22Rv1 (cell line): ENCODE data around the gene ZC3H13.

ENCODE experiments used
- ZFX ChIP-seq: fragments of 450-650 bp; IDR thresholded peaks from 2 replicates; pipeline ENCODE4 v1.6.1; 2017; ENCODE audit warnings: antibody characterized with exemption, borderline replicate concordance
- TF ChIP-seq, protein P1 (sequence below): fragments of 450-650 bp; IDR thresholded peaks from 2 replicates; pipeline ENCODE4 v1.5.1; 2017; ENCODE audit warnings: mild to moderate bottlenecking

GRCh38 chr13:45933203-45933908 is 119.2 kb downstream of the ZC3H13 start:
- TF ChIP-seq, protein P1, sequence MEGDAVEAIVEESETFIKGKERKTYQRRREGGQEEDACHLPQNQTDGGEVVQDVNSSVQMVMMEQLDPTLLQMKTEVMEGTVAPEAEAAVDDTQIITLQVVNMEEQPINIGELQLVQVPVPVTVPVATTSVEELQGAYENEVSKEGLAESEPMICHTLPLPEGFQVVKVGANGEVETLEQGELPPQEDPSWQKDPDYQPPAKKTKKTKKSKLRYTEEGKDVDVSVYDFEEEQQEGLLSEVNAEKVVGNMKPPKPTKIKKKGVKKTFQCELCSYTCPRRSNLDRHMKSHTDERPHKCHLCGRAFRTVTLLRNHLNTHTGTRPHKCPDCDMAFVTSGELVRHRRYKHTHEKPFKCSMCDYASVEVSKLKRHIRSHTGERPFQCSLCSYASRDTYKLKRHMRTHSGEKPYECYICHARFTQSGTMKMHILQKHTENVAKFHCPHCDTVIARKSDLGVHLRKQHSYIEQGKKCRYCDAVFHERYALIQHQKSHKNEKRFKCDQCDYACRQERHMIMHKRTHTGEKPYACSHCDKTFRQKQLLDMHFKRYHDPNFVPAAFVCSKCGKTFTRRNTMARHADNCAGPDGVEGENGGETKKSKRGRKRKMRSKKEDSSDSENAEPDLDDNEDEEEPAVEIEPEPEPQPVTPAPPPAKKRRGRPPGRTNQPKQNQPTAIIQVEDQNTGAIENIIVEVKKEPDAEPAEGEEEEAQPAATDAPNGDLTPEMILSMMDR: no peak
- TF ChIP-seq ZFX: no peak
